HL-60 (cell line): ENCODE results near the gene CTSK.

Experiments used
- GABPA ChIP-seq: IDR thresholded peaks from 2 replicates; pipeline ENCODE4 v1.6.1; 2012; ENCODE audit warnings: low read depth
- POLR2AphosphoS5 ChIP-seq: IDR thresholded peaks from 2 replicates; pipeline ENCODE4 v1.6.1; 2012; ENCODE audit warnings: low read depth
- REST ChIP-seq: IDR thresholded peaks from 2 replicates; pipeline ENCODE4 v1.6.1; 2012; ENCODE audit warnings: low read depth; ENCODE audit not compliant: insufficient replicate concordance
- SPI1 ChIP-seq: IDR thresholded peaks from 2 replicates; pipeline ENCODE4 v1.6.1; 2012; ENCODE audit warnings: low read depth, mild to moderate bottlenecking, borderline replicate concordance
- TF ChIP-seq, protein P1 (sequence below): IDR thresholded peaks from one replicate; pipeline ENCODE4 v1.5.1; 2011; ENCODE audit warnings: low read length, control low read depth, inconsistent platforms; ENCODE audit not compliant: insufficient read depth

DNA sequence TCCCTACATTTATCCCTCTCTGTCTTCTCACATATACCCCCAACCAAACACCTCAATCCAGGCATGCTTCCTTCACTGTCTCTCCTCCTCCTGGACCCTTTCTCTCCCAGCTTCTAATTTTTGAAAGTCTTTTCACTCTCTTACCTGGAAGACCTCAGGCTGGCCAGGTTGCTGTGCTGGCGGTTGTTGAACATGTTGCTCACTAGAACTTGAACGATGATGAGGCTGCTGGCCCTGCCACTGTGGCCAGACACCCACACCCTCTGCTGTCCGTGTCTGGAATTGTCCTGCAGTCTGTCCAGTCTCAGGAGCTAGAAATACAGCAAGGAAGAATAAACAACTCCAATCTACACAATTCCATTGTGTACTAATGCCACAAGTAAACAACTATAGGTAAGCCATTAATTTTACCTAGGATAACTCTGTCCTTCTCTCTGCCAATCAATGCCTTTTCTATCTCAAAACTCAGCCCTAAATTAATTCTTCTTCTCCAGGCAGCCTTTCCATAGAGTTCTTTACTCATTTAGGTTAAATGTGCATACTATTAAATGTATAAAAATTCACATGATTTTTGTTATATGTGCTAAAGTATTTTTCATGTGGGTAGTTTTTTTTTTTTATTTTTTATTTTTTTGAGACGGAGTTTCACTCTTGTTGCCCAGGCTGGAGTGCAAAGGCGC is 5.1 kb upstream of the CTSK start:
- TF ChIP-seq POLR2AphosphoS5 (no peak), REST (no peak), GABPA (no peak), SPI1 (no peak)
- TF ChIP-seq, protein P1, sequence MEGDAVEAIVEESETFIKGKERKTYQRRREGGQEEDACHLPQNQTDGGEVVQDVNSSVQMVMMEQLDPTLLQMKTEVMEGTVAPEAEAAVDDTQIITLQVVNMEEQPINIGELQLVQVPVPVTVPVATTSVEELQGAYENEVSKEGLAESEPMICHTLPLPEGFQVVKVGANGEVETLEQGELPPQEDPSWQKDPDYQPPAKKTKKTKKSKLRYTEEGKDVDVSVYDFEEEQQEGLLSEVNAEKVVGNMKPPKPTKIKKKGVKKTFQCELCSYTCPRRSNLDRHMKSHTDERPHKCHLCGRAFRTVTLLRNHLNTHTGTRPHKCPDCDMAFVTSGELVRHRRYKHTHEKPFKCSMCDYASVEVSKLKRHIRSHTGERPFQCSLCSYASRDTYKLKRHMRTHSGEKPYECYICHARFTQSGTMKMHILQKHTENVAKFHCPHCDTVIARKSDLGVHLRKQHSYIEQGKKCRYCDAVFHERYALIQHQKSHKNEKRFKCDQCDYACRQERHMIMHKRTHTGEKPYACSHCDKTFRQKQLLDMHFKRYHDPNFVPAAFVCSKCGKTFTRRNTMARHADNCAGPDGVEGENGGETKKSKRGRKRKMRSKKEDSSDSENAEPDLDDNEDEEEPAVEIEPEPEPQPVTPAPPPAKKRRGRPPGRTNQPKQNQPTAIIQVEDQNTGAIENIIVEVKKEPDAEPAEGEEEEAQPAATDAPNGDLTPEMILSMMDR, result peak; percentile 70
